CD4-positive, alpha-beta T cell treated with Interferon gamma for 1 hour (primary cell): Measurements from ENCODE around the gene DRICH1.
"Not testable (repeated sequence)": the region's sequence is repeated elsewhere in the genome, so short reads cannot be mapped to it uniquely, and the experiment has no call there.

Experiments used
- DNase-seq: peaks from one replicate; pipeline ENCODE4 v3.0.0-alpha.2; 2020

Gene DRICH1

GRCh38 chr22:23646526-23646925 lies 14.4 kb upstream of the DRICH1 start:
- DNase-seq = not testable (repeated sequence)

- DNase-seq = not testable (repeated sequence)
Observed at GRCh38 chr22:23640206-23640605, 8.1 kb upstream of the DRICH1 start.

- no peak for DNase-seq
Observed at GRCh38 chr22:23639661-23640060, 7.5 kb upstream of the DRICH1 start.

DNA sequence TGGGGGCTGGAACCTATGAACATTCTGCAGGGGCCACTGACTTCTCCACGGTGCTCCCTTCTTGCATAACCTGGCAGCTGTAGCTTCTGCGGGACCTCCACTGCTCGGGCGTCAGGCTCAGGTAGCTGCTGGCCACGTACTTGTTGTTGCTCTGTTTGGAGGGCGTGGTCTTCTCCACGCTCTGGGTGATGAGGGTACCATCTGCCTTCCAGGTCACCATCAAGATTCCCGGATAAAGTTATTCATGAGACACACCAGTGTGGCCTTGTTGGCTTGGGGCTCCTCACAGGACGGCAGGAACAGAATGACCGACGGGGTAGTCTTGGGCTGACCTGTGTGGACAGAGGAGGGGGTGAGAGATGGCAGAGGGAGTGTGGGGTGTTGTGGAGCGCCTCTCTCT lies 6.5 kb upstream of the DRICH1 start:
- no peak for DNase-seq

- not testable (repeated sequence) for DNase-seq
Observed at GRCh38 chr22:23635291-23635690, 3.2 kb upstream of the DRICH1 start.

- DNase-seq = not testable (repeated sequence)
Observed at GRCh38 chr22:23628056-23628743, 3.9 kb downstream of the DRICH1 start.

DNA sequence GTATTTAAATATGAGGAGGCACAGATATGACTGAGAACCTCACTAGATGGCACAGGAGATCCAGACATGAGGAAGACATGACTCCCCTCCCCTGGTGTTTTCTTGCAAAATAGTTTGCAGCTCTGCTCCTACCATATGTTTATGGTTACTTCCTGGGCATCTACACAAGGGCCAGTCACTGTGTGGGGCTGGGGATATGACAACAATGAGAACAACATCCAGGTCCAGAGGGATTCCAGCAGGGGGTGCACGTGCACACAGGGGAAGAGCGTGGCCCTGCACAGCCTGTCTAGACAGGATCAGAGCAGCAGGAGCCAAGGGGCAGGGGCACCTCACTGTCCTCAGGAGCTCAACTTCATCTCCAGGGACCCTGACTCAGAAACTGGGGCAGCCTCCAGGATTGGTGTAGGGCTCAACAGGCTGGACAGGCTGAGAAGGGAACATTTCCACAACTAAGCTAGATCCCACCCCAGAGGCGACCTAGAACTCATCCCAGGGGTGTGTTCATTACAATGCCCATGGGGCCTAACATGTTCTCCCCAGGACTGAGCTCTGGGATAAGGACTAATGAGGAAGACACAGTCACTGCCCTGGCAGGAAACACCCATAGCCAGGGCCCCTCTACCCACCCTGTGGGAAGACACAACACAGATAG lies 4.6 kb downstream of the DRICH1 start:
- peak; percentile 55 for DNase-seq

- DNase-seq = no peak
Observed at GRCh38 chr22:23626286-23626975, 5.7 kb downstream of the DRICH1 start.

DNA sequence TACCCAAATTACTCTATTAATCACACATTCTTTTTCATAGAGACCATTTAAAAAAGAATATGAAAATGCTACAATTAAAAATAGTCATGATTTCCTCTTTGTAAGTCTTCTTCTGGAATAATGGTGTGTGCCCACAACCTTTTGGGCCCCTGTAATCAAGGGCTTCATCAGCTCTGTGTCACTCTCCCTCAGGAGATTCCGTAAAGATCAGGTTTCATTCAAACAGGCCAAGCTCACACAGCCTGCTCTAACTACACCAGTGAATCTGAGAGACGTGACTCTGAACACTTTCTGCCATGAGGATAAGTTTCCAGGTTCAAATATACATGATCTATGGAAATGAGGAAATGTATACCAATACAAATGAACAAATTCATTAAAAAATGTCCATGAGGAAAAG lies 9.5 kb downstream of the DRICH1 start:
- no peak for DNase-seq

DNA sequence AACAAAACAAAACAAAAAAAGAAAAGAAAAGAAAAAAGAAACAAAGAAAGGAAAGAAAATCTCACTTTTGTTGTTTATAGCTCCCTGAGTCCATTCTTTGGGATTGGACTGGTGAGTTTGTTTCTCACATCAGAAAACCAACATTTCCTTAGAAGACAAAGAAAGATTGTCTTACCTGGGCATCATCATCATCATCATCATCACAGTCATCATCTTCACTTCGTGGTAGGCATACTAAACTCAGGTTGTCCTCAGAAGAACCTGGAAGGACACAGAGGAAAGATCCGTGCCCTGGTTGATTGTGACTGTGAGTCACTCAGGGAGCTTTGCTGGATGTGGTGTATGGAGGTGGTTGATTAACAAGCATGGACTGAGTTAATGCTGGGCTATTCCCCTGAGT lies 10.2 kb downstream of the DRICH1 start:
- DNase-seq = not testable (repeated sequence)

GRCh38 chr22:23621082-23621780 lies 10.9 kb downstream of the DRICH1 start:
- no peak for DNase-seq

DNA sequence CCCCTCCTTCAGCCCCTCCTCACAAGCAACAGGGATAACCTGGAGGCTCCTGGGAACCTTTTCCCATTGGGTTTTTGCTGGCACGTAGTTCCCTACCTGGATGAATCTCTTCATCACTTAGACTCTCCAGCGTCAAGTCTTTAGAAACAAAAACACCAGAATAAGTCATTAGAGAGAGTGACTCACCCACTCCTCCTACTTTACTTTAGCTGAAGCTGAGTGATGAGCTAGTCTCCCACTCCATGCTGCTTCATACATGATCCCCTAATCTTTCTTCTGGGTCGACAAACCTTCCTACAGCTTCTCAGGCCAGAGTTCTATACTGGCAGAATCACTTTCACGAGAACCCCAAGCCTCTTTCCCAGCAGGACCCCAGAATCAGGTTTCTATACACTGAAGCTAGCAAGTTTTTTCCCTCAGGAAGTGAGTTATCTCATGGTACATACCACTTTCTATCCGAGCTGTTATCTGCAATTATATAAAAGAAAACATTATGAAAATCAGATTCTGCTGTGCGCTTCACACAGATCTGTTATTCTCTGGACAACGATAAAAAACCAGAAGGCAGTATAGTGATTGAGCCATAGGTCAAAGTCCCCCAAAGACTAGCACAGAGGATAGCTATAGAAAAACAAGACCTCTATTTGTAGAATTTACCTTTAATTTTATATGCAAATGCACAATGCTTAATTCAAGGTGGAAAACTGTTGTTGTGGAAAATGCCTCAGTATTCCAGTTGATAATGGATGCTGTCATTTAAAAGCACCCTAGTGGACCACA lies 18.7 kb downstream of the DRICH1 start:
- no peak for DNase-seq

DNA sequence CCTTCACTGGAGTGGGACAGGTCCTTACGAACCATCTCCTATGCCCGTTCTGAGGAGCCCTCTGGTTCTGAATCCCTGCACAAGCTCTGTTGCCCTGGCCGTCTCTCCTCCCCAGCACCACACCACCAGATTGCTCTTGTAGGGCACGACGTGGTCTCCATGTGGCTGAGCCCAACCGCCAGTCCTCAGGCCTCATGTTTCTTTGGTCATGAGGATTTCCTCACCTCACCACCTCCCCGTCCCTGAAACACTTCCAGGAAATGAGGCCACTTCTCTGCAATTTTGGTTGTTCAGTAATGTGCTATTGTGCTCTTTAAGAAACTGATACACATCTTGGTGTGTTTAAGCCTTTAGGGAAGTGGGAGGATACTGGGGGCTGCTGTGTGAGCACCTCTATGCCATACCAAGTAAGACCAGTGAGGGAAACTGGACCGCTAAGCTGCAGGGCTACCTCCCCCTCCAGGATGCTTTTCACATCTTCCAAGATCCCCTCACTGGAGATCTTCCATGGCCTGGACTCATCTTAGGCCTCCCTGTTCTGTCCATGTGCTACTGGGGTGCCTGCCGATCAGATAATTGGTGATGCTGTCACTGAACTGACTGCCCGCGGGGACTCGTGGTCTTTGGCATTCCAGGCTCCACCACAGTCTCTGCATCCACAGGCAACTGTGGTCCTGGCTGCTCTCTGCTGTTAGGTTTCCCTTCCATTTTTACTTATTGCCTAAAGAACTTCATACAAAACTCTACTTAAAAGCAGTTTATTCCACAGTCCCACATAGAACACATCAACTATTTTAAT lies 21.9 kb downstream of the DRICH1 start:
- DNase-seq = no peak

DNA sequence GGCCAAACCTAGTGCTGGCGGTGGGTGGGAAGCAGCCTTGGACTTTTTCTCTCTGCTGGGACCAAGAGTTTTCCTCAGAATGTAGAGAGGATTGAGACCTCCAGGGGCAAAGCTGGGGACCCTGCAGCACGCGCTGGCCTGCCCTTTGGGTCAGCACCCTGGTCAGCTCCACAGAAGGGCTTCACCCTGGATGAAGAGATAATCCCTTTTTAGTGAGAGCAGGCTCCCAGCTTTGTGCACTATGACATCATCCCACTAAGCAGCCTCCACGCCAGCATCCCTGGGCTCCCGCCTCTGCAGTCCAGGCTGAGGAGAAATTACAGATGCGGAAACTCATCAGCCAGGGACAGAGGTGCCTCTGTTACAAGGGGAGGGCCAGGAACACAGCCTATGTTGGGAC lies 23.5 kb downstream of the DRICH1 start:
- no peak for DNase-seq

GRCh38 chr22:23606204-23607131 lies 25.7 kb downstream of the DRICH1 start:
- no peak for DNase-seq

GRCh38 chr22:23604939-23605712 lies 27.0 kb downstream of the DRICH1 start:
- no peak for DNase-seq

- DNase-seq = no peak
Observed at GRCh38 chr22:23603266-23603665, 28.9 kb downstream of the DRICH1 start.

GRCh38 chr22:23598805-23599518 lies 33.2 kb downstream of the DRICH1 start:
- no peak for DNase-seq
